ENCODE results near the gene SLC7A6.

GRCh38 chr16:68265078-68265920 lies 973 bp downstream of the SLC7A6 start:
- TF ChIP-seq, protein P1, sequence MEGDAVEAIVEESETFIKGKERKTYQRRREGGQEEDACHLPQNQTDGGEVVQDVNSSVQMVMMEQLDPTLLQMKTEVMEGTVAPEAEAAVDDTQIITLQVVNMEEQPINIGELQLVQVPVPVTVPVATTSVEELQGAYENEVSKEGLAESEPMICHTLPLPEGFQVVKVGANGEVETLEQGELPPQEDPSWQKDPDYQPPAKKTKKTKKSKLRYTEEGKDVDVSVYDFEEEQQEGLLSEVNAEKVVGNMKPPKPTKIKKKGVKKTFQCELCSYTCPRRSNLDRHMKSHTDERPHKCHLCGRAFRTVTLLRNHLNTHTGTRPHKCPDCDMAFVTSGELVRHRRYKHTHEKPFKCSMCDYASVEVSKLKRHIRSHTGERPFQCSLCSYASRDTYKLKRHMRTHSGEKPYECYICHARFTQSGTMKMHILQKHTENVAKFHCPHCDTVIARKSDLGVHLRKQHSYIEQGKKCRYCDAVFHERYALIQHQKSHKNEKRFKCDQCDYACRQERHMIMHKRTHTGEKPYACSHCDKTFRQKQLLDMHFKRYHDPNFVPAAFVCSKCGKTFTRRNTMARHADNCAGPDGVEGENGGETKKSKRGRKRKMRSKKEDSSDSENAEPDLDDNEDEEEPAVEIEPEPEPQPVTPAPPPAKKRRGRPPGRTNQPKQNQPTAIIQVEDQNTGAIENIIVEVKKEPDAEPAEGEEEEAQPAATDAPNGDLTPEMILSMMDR (IDR thresholded peaks at IDR 0.05; ENCODE audit: insufficient read depth, low read depth, low read length), result no peak
- no peak for TF ChIP-seq EZH2 (IDR thresholded peaks at IDR 0.05; ENCODE audit: insufficient read depth, low read length)
